K562 (cell line): ENCODE data around the gene SOCS3. TPM values are rescaled to one million over a fixed set of nuclear protein-coding genes. Genes with fewer than 3 reads are reported as not detected.

Experiments
- ATAC-seq: fragments of 200-7000 bp; cut with Tn5 transposase; 3 replicates; pipeline ENCODE4 v1.9.1; 2020; ENCODE audit warnings: moderate library complexity
- BruUV-seq: library from RNA; stranded (reverse); fragments of 400-500 nt; replicated peaks from 2 replicates; lab custom pipeline; 2021; lab: Mats Ljungman, UMichigan
- CTCF ChIA-PET: fragments of 300-600 bp; formaldehyde crosslinking; extraction: SDS; loops from one replicate; lab custom pipeline; 2021; ENCODE audit warnings: low intra/inter-chr PET ratio; lab: Yijun Ruan, JAX
- POLR2A ChIA-PET: fragments of 300-600, 350-650 bp; sonication (Branson Sonifier 250); formaldehyde crosslinking; extraction: SDS; loops from one replicate; lab custom pipeline; 2021; ENCODE audit warnings: antibody characterized with exemption, inconsistent platforms; lab: Yijun Ruan, JAX
- DNase-seq, 4 experiments: peaks; one replicate each; pipeline versions ENCODE4 v3.0.0 to v3.0.0-alpha.2; 2011 to 2018; ENCODE audit warnings: low spot score in 3 of 4, mixed read lengths in 3 of 4; ENCODE audit errors: extremely low read depth in 1 of 4
- FAIRE-seq: peaks from 2 replicates; lab custom pipeline; 2011; peaks lifted over from hg19 to GRCh38; lab: Jason Lieb, UNC
- H2AFZ ChIP-seq: 2 replicates; pipeline ENCODE4 v1.6.0; 2011; ENCODE audit warnings: low read depth, low read length, control low read depth, inconsistent platforms
- H3K27ac ChIP-seq: fragments of 200-600 bp; 3 replicates; pipeline ENCODE4 v1.8.0; 2011; ENCODE audit warnings: low read depth, mild to moderate bottlenecking, control low read depth, inconsistent platforms, low read length, moderate library complexity, mixed read lengths; ENCODE audit errors: extremely low read depth
- H3K27me3 ChIP-seq, 2 experiments: fragments of 300-600 bp in 1 of 2; 2 replicates in 1 of 2; 3 replicates in 1 of 2; pipeline versions ENCODE4 v1.6.0 to v1.8.0; 2011; ENCODE audit warnings: inconsistent platforms in 2 of 2, low read length in 2 of 2, mild to moderate bottlenecking in 1 of 2, mixed read lengths in 1 of 2, moderate library complexity in 1 of 2; ENCODE audit not compliant: control insufficient read depth in 2 of 2, insufficient read depth in 2 of 2
- H3K36me3 ChIP-seq: fragments of 300-600 bp; 3 replicates; pipeline ENCODE4 v1.8.0; 2011; ENCODE audit warnings: mild to moderate bottlenecking, low read length, inconsistent platforms; ENCODE audit not compliant: control insufficient read depth, insufficient read depth
- H3K4me1 ChIP-seq, 2 experiments: fragments of 200-600 bp in 1 of 2; replicated peaks in 1 of 2; 2 replicates in 1 of 2; 3 replicates in 1 of 2; pipeline versions ENCODE4 v1.5.1 to v1.8.0; 2011; ENCODE audit warnings: inconsistent platforms in 2 of 2, low read length in 2 of 2, mild to moderate bottlenecking in 1 of 2, mixed read lengths in 1 of 2, moderate library complexity in 1 of 2; ENCODE audit not compliant: control insufficient read depth in 2 of 2, insufficient read depth in 2 of 2
- H3K4me2 ChIP-seq: 2 replicates; pipeline ENCODE4 v1.6.1; 2011; ENCODE audit warnings: low read length, control low read depth, inconsistent platforms, mixed read lengths; ENCODE audit not compliant: insufficient read depth
- H3K4me3 ChIP-seq: fragments of 200-600 bp; sonication (generic), shearing (Covaris generic); 2 replicates; pipeline ENCODE4 v1.5.1; 2016; ENCODE audit warnings: control low read depth, inconsistent platforms
- H3K79me2 ChIP-seq: fragments of 200-600 bp; 3 replicates; pipeline ENCODE4 v1.8.0; 2011; ENCODE audit warnings: low read length, inconsistent platforms; ENCODE audit not compliant: control insufficient read depth, insufficient read depth
- H3K9ac ChIP-seq, 2 experiments: 2 replicates each; pipeline versions ENCODE4 v1.6.0 to v1.6.1; 2011; ENCODE audit warnings: low read depth in 2 of 2, low read length in 2 of 2, control low read depth in 1 of 2, inconsistent platforms in 1 of 2, mild to moderate bottlenecking in 1 of 2, mixed read lengths in 1 of 2; ENCODE audit not compliant: insufficient read depth in 1 of 2
- H3K9me1 ChIP-seq: one replicate; pipeline ENCODE4 v1.6.0; 2011; ENCODE audit warnings: inconsistent platforms, mild to moderate bottlenecking, low read length, moderate library complexity; ENCODE audit not compliant: control insufficient read depth, insufficient read depth
- H3K9me3 ChIP-seq: replicated peaks from 2 replicates; pipeline ENCODE4 v1.5.1; 2011; ENCODE audit warnings: low read depth, low read length, inconsistent platforms; ENCODE audit not compliant: control insufficient read depth, insufficient read depth
- H4K20me1 ChIP-seq: replicated peaks from 2 replicates; pipeline ENCODE4 v1.6.1; 2011; ENCODE audit warnings: low read length, inconsistent platforms, mixed read lengths; ENCODE audit not compliant: control insufficient read depth, insufficient read depth
- CAMTA2 ChIP-seq: fragments of 250-450 bp; sonication (Bioruptor Pico); conservative IDR thresholded peaks from 2 replicates; pipeline ENCODE4 v1.5.1; 2022
- CBX2 ChIP-seq: fragments of 200-600 bp; sonication (generic); IDR thresholded peaks from one replicate; pipeline ENCODE4 v1.6.1; 2012; ENCODE audit warnings: mild to moderate bottlenecking, low read length, inconsistent platforms; ENCODE audit not compliant: insufficient read depth, poor library complexity, severe bottlenecking
- CC2D1A ChIP-seq: fragments of 450-650 bp; IDR thresholded peaks from 2 replicates; pipeline ENCODE4 v1.6.1; 2017; ENCODE audit warnings: mild to moderate bottlenecking
- KDM5B ChIP-seq: fragments of 200-600 bp; sonication (generic); IDR thresholded peaks from 2 replicates; pipeline ENCODE4 v1.6.1; 2012; ENCODE audit warnings: low read depth, mild to moderate bottlenecking, moderate library complexity, low read length, control low read depth, inconsistent platforms; ENCODE audit not compliant: insufficient replicate concordance
- RBFOX2 ChIP-seq: fragments of 200-400 bp; formaldehyde crosslinking; IDR thresholded peaks from 2 replicates; pipeline ENCODE4 v1.6.1; 2017; ENCODE audit warnings: low read depth, mild to moderate bottlenecking, low read length, moderate library complexity
- RBM34 ChIP-seq: fragments of 200-400 bp; formaldehyde crosslinking; IDR thresholded peaks from 2 replicates; pipeline ENCODE4 v1.6.1; 2018; ENCODE audit warnings: low read length, borderline replicate concordance; ENCODE audit not compliant: insufficient read depth
- SLC30A9 ChIP-seq: fragments of 250-450 bp; sonication (Bioruptor Pico); IDR thresholded peaks from 2 replicates; pipeline ENCODE4 v1.8.0; 2022; ENCODE audit warnings: mild to moderate bottlenecking, moderate library complexity
- THRAP3 ChIP-seq: fragments of 450-650 bp; IDR thresholded peaks from 2 replicates; pipeline ENCODE4 v1.6.1; 2016; ENCODE audit warnings: mild to moderate bottlenecking, inconsistent platforms, borderline replicate concordance
- ZBTB17 ChIP-seq: fragments of 450-650 bp; formaldehyde crosslinking; IDR thresholded peaks from 2 replicates; pipeline ENCODE4 v1.4.0; 2020; ENCODE audit warnings: mild to moderate bottlenecking
- WGBS: fragments of 100-300 bp; shearing (Covaris generic); methylation state at CpG from one replicate; pipeline ENCODE4 v1.1.6; 2016; ENCODE audit warnings: low coverage, mixed read lengths; ENCODE audit not compliant: insufficient coverage; ENCODE audit errors: missing lambda C conversion rate; 5-methylcytosine and 5-hydroxymethylcytosine counted together
- in situ Hi-C: fragments of 300-500 bp; cut with MboI; formaldehyde crosslinking; loops from 4 replicates; pipeline ENCODE4 v1.15.0; 2018; ENCODE audit warnings: inconsistent platforms, mixed read lengths
- intact Hi-C: fragments of 100-400 bp; cut with micrococcal nuclease; formaldehyde crosslinking; loops from 2 replicates; pipeline ENCODE4 v1.14.2; 2022
- polyA plus RNA-seq, 8 experiments: library from polyadenylated mRNA; depleted of rRNA in 4 of 8; stranded (reverse) in 5 of 8; unstranded in 3 of 8; fragments of >200 nt; fragmentation: Nextera tagmentation in 2 of 8; fragmentation: Illumina TruSeq in 1 of 8; extraction: Ambion mirVana in 2 of 8; extraction: Trizol in 1 of 8; gene quantifications; 2 replicates each; pipeline versions ENCODE4 v1.2.1 to v1.2.3, GENCODE V29; 2011 to 2014; ENCODE audit warnings: inconsistent platforms in 1 of 8, missing spikeins in 1 of 8
- total RNA-seq, 7 experiments: library from RNA; depleted of rRNA in 6 of 7; stranded (reverse); fragments of >200 nt in 6 of 7; fragmentation: Illumina TruSeq in 2 of 7; extraction: Trizol in 2 of 7; gene quantifications; 2 replicates each; pipeline versions ENCODE4 v1.2.1 to v1.2.3, GENCODE V29; 2011 to 2021; ENCODE audit warnings: low replicate concordance in 1 of 7
- TF ChIP-seq, protein P1 (sequence below): sonication (generic); formaldehyde crosslinking; IDR thresholded peaks from 2 replicates; pipeline ENCODE4 v1.8.0; 2022; ENCODE audit warnings: mild to moderate bottlenecking, low read depth, missing genetic modification reagents
- TF ChIP-seq, protein P2 (sequence below), 2 experiments: fragments of 450-650 bp; IDR thresholded peaks; 2 replicates each; pipeline ENCODE4 v1.6.1; 2016
- TF ChIP-seq, protein P3 (sequence below): IDR thresholded peaks from 3 replicates; pipeline ENCODE4 v1.6.1; 2011; ENCODE audit warnings: borderline replicate concordance, mild to moderate bottlenecking, moderate library complexity; ENCODE audit not compliant: insufficient read length; ENCODE audit errors: extremely low read depth
- TF ChIP-seq, protein P4 (sequence below): fragments of 250-450 bp; sonication (Bioruptor Pico); IDR thresholded peaks from 2 replicates; pipeline ENCODE4 v1.5.1; 2021; ENCODE audit warnings: mild to moderate bottlenecking

SOCS3 gene
- total and polyA plus RNA-seq, 9 of the 15 experiments (the other 6 are each of a cell fraction or from before 2014, with no cell fraction given) = 0.56 to 38.9 (median 13.7) TPM

DNA sequence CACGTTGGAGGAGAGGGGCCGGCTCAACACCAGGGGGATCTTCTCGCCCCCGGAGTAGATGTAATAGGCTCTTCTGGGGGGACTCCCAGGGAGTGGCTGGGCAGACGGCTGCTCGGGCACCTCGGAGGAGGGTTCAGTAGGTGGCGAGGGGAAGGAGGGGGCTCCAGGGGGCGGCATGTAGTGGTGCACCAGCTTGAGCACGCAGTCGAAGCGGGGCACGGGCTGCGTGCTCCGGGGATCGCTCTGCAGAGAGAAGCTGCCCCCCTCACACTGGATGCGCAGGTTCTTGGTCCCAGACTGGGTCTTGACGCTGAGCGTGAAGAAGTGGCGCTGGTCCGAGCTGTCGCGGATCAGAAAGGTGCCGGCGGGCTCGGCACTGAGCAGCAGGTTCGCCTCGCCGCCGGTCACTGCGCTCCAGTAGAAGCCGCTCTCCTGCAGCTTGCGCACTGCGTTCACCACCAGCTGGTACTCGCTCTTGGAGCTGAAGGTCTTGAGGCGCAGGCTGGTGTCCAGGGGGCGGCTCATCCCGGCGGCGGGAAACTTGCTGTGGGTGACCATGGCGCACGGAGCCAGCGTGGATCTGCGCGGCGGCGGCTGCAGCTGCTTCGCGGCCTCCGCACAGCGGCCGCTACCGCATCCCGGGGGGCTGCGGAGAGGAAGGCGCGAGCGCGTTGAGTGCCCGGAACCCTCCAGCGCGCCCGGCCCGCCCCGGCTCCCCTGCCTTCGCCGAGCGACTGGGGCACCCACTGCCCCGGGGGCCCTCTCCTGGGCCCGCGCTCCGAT, 1.1 kb downstream of the SOCS3 start:
- Histone ChIP-seq H2AFZ (no peak overlapping the region), H3K36me3 (peaks cover 33% of the 10 kb centered on the region), H3K79me2 (peaks cover 41% of the 10 kb centered on the region), H3K9me3 (no peaks in the 10 kb centered on the region), H3K4me1 (peaks cover 40 to 61% of the 10 kb centered on the region in 2 experiments), H3K27ac (peak overlapping the region; percentile 84), H3K4me2 (peak overlapping the region; percentile 88), H3K27me3 (no peaks in the 10 kb centered on the region), H4K20me1 (peaks cover 37% of the 10 kb centered on the region), H3K9me1 (peaks cover 23% of the 10 kb centered on the region), H3K4me3 (peak overlapping the region; percentile 90), H3K9ac (peak overlapping the region; percentile 86 to 99)
- no TSS peak for BruUV-seq
- ChIA-PET CTCF (no interaction called here), POLR2A (interaction anchor here (0.6 to 1.3 kb wide), 6 partner anchors 11 to 49 kb away, joined by 3 to 4 read pairs (median 3); no protein-coding TSS in a partner anchor)
- ATAC-seq (peak; percentile 1; the same call in 1 of the 3 replicates), DNase-seq (peak in 2 of 4 experiments; percentile 53 to 59), FAIRE-seq (no peak)
- WGBS = 6% methylated on average over 48 of the region's 72 CpGs
- intact Hi-C loops (no loop called here), in situ Hi-C loops (no loop called here)
- TF ChIP-seq CAMTA2 (CRISPR knock-in tag) = no peak
- no peak for TF ChIP-seq CC2D1A
- no peak for TF ChIP-seq ZBTB17 (CRISPR knock-in tag)
- peak; percentile 61 for TF ChIP-seq KDM5B
- no peak for TF ChIP-seq THRAP3
- TF ChIP-seq CBX2 = no peak
- TF ChIP-seq, protein P1, sequence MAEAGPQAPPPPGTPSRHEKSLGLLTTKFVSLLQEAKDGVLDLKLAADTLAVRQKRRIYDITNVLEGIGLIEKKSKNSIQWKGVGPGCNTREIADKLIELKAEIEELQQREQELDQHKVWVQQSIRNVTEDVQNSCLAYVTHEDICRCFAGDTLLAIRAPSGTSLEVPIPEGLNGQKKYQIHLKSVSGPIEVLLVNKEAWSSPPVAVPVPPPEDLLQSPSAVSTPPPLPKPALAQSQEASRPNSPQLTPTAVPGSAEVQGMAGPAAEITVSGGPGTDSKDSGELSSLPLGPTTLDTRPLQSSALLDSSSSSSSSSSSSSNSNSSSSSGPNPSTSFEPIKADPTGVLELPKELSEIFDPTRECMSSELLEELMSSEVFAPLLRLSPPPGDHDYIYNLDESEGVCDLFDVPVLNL (CRISPR knock-in tag) = 0 out of 2 replicates have a peak, but pooled peaks have one; percentile 36
- TF ChIP-seq RBFOX2 = peak; percentile 55
- TF ChIP-seq, protein P2, sequence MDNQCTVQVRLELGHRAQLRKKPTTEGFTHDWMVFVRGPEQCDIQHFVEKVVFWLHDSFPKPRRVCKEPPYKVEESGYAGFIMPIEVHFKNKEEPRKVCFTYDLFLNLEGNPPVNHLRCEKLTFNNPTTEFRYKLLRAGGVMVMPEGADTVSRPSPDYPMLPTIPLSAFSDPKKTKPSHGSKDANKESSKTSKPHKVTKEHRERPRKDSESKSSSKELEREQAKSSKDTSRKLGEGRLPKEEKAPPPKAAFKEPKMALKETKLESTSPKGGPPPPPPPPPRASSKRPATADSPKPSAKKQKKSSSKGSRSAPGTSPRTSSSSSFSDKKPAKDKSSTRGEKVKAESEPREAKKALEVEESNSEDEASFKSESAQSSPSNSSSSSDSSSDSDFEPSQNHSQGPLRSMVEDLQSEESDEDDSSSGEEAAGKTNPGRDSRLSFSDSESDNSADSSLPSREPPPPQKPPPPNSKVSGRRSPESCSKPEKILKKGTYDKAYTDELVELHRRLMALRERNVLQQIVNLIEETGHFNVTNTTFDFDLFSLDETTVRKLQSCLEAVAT (IDR thresholded peaks at IDR 0.05) = 0 out of 4 replicates have a peak, but pooled peaks of 1 of the 2 experiments have one; percentile 27
- TF ChIP-seq, protein P3, sequence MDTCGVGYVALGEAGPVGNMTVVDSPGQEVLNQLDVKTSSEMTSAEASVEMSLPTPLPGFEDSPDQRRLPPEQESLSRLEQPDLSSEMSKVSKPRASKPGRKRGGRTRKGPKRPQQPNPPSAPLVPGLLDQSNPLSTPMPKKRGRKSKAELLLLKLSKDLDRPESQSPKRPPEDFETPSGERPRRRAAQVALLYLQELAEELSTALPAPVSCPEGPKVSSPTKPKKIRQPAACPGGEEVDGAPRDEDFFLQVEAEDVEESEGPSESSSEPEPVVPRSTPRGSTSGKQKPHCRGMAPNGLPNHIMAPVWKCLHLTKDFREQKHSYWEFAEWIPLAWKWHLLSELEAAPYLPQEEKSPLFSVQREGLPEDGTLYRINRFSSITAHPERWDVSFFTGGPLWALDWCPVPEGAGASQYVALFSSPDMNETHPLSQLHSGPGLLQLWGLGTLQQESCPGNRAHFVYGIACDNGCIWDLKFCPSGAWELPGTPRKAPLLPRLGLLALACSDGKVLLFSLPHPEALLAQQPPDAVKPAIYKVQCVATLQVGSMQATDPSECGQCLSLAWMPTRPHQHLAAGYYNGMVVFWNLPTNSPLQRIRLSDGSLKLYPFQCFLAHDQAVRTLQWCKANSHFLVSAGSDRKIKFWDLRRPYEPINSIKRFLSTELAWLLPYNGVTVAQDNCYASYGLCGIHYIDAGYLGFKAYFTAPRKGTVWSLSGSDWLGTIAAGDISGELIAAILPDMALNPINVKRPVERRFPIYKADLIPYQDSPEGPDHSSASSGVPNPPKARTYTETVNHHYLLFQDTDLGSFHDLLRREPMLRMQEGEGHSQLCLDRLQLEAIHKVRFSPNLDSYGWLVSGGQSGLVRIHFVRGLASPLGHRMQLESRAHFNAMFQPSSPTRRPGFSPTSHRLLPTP = no peak
- TF ChIP-seq SLC30A9 (CRISPR knock-in tag) = no peak
- no peak for TF ChIP-seq RBM34
- TF ChIP-seq, protein P4, sequence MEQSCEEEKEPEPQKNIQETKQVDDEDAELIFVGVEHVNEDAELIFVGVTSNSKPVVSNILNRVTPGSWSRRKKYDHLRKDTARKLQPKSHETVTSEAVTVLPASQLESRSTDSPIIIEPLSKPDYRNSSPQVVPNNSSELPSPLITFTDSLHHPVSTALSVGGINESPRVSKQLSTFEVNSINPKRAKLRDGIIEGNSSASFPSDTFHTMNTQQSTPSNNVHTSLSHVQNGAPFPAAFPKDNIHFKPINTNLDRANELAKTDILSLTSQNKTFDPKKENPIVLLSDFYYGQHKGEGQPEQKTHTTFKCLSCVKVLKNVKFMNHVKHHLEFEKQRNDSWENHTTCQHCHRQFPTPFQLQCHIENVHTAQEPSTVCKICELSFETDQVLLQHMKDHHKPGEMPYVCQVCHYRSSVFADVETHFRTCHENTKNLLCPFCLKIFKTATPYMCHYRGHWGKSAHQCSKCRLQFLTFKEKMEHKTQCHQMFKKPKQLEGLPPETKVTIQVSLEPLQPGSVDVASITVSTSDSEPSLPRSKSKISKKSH (CRISPR knock-in tag) = no peak
